ENCODE measurements around the gene PLCB3. TPM values are rescaled to one million over a fixed set of nuclear protein-coding genes. Genes with fewer than 3 reads are reported as not detected.
A peak's percentile ranks its signal among the peaks of the same experiment; 100 is the strongest.

Gene PLCB3
- total RNA-seq, 2 experiments from 2014 or later, result 7.3 to 7.4 TPM

DNA sequence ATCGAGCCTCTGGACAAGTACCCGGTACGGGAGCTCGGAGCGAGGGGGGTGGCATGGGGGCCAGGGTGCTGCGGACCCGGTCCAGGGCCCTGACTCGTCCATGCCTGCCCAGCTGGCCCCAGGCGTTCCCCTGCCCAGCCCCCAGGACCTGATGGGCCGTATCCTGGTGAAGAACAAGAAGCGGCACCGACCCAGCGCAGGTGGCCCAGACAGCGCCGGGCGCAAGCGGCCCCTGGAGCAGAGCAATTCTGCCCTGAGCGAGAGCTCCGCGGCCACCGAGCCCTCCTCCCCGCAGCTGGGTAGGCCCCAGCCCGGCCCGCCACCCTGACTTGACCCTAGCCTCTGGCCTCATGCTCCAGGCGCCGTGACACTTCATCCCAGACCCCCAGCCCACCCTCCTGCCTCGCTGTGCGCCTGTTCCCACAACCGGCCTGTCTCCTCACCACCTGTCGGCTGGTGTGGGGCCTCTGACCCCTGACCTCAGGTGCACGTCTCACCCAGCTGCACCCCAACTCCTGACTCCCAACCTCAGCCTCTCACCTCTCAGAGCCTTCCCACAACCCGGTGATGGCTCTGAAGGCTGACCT, 7.7 kb downstream of the PLCB3 start:
- H3K4me3 Mint-ChIP-seq, result no peak overlapping the region
- no peak overlapping the region for H3K27ac Mint-ChIP-seq
- no peak for DNase-seq

DNA sequence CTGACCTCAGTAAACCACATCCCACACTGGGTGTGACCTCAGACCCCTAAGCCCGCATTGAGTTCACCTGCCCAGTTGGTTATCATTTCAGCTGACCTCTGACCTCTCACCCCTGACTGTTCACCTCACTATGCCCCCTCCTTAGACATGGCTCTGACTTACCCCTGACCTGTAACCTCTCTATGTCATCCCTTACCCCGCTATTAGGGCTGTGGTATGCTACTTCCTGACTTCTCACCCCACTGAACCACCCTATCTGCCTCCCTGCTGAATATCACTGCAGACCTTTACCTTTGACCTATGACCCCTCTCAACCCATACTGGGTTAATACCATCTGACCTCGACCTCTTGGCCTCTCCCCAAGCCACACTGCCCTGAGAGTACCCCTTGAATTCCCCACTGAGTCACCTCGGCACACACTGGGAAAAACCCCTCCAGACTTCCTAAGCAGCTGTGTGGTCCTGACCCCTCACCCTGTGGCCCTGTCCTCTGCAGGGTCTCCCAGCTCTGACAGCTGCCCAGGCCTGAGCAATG, 8.3 kb downstream of the PLCB3 start:
- H3K4me1 Mint-ChIP-seq, result peaks cover 9% of the 10 kb centered on the region
- DNase-seq, result no peak
- peaks cover 9% of the 10 kb centered on the region for H3K36me3 Mint-ChIP-seq
- H3K27me3 Mint-ChIP-seq, result no peaks in the 10 kb centered on the region
- H3K27ac Mint-ChIP-seq, result no peak overlapping the region
- H3K9me3 Mint-ChIP-seq, result no peaks in the 10 kb centered on the region
- H3K4me3 Mint-ChIP-seq, result no peak overlapping the region

More for the DNA sequence above, 7.7 kb downstream of the PLCB3 start:
- H3K9me3 Mint-ChIP-seq, result no peaks in the 10 kb centered on the region
- peaks cover 9% of the 10 kb centered on the region for H3K36me3 Mint-ChIP-seq
- peaks cover 9% of the 10 kb centered on the region for H3K4me1 Mint-ChIP-seq
- H3K27me3 Mint-ChIP-seq, result no peaks in the 10 kb centered on the region

DNA sequence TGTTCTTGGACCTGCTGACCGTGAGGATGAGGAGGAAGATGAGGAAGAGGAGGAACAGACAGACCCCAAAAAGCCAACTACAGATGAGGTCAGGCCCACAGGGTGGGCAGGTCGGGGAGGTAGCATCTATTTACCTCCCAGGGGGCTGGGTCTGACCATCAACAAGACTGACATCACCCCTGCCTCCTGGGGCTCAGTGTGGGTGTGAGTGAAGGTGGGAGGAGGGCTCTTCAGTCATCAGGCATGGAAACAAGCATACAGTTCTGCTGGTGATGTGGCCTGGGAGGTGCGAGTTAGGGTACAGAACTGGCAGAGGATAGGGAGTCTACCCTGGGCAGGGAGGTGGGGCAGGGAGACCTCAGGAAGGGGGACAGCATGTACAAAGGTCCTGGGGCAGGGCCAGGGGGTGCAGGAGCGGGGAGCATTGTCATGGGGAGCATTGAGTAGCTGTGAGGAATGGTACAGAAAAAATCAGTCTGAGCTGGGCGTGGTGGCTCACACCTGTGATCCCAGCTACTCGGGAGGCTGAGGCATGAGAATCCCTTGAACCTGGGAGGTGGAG, 8.9 kb downstream of the PLCB3 start:
- no peak for DNase-seq
- Mint-ChIP-seq H3K4me3 (no peak overlapping the region), H3K9me3 (no peaks in the 10 kb centered on the region), H3K36me3 (peaks cover 9% of the 10 kb centered on the region), H3K27ac (no peak overlapping the region), H3K27me3 (no peaks in the 10 kb centered on the region), H3K4me1 (peaks cover 9% of the 10 kb centered on the region)

DNA sequence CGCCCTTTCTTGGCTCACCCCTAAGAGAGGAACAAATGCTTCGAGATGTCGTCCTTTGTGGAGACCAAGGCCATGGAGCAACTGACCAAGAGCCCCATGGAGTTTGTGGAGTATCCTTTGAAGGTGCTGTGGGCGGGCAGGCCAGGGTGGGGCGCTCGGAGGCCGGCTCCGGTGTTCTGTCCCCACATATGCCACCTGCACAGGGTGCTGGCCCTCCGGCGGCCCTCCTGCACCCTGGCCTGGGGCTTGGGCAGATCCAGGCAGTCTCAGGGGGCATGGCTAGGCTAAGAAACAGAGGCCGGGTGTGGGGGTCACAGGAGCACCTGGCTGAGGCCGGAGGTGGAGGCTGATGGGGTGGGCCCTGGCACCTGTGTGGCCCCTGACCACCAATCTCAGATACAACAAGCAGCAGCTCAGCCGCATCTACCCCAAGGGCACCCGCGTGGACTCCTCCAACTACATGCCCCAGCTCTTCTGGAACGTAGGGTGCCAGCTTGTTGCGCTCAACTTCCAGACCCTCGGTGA, 10.3 kb downstream of the PLCB3 start:
- Mint-ChIP-seq H3K36me3 (peaks cover 11% of the 10 kb centered on the region), H3K27me3 (no peaks in the 10 kb centered on the region), H3K4me3 (no peak overlapping the region), H3K27ac (peak overlapping the region; percentile 34), H3K9me3 (no peaks in the 10 kb centered on the region), H3K4me1 (peaks cover 9% of the 10 kb centered on the region)
- DNase-seq, result no peak

DNA sequence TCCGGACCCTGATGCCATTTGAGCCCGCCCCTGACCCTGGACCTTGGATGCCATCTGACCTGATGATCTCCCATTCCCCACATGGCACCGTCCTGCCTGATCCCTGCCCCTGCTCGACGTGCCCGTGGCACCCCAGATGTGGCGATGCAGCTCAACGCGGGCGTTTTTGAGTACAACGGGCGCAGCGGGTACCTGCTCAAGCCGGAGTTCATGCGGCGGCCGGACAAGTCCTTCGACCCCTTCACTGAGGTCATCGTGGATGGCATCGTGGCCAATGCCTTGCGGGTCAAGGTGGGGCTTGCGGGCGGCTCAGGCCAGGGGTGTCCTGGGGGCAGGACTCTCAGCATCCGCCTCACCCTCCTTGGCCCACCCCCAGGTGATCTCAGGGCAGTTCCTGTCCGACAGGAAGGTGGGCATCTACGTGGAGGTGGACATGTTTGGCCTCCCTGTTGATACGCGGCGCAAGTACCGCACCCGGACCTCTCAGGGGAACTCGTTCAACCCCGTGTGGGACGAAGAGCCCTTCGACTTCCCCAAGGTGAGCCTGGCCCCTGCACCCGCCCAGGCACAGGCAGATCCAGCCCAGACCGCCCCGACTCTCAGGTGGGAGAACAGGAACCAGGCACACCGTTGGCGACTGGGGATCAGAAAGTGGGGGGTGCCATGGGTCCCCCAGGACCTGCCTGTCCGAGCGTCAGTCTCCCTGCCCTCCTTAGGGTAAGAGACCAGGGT, 11.1 kb downstream of the PLCB3 start:
- peaks cover 11% of the 10 kb centered on the region for H3K36me3 Mint-ChIP-seq
- no peaks in the 10 kb centered on the region for H3K27me3 Mint-ChIP-seq
- peaks cover 9% of the 10 kb centered on the region for H3K4me1 Mint-ChIP-seq
- no peak for DNase-seq
- no peak overlapping the region for H3K4me3 Mint-ChIP-seq
- no peaks in the 10 kb centered on the region for H3K9me3 Mint-ChIP-seq
- H3K27ac Mint-ChIP-seq, result peak overlapping the region; percentile 34

DNA sequence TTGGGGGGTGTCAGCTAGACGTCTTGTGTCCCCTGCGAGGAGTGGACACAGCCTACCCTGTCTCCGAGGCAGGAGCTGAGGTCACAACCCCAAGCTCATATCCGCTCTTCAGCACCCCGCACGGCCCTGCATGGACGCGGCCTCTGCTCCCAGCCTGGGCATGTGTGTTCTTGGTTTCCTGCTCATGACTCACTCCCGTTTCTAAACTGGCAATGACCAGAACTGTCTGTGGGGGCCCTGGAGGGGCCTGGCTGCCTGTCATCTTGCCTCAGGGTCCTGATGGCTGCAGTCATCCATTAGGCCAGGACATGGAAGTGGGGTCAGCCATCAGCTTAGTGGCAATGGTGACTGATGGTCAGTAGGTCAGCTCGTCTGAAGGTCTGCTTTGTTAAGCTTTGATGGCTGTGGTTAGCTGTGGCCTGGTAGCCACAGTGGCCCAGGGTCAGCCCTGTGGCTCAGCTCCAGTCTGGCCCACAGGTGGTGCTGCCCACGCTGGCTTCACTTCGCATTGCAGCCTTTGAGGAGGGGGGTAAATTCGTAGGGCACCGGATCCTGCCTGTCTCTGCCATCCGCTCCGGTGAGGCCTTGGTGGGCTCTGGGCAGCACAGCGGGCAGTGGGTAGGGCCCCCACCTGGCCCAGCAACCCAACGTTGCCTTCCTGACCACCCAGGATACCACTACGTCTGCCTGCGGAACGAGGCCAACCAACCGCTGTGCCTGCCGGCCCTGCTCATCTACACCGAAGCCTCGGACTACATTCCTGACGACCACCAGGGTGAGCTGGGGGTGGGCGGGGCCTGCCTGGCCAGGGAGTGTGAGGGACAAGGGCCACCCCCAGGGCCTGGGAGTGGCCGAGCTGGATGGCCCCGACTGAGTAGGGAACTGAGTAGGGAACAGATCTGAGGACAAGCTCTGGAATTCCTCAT, 12.0 kb downstream of the PLCB3 start:
- DNase-seq, result no peak
- Mint-ChIP-seq H3K9me3 (no peaks in the 10 kb centered on the region), H3K36me3 (peaks cover 9% of the 10 kb centered on the region), H3K4me1 (peaks cover 13% of the 10 kb centered on the region), H3K27me3 (no peaks in the 10 kb centered on the region), H3K27ac (no peak overlapping the region), H3K4me3 (no peak overlapping the region)

DNA sequence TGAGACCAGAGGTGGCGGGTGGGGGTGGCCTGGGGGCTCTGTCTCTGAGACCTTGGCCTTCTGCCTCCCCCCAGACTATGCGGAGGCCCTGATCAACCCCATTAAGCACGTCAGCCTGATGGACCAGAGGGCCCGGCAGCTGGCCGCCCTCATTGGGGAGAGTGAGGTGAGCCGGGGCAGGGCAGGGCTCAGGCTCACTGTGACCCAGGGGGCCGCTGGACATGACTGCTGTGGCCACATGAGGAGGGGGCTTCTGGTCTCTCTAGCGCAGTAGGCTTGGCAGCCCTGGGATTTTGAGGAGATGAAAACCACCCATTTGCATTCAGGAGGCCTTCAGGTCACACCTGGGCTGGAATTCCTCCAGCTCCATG, 12.6 kb downstream of the PLCB3 start:
- H3K4me3 Mint-ChIP-seq, result no peak overlapping the region
- DNase-seq, result no peak
- H3K27me3 Mint-ChIP-seq, result no peaks in the 10 kb centered on the region
- no peaks in the 10 kb centered on the region for H3K9me3 Mint-ChIP-seq
- peaks cover 12% of the 10 kb centered on the region for H3K36me3 Mint-ChIP-seq
- H3K4me1 Mint-ChIP-seq, result peaks cover 16% of the 10 kb centered on the region
- no peak overlapping the region for H3K27ac Mint-ChIP-seq

DNA sequence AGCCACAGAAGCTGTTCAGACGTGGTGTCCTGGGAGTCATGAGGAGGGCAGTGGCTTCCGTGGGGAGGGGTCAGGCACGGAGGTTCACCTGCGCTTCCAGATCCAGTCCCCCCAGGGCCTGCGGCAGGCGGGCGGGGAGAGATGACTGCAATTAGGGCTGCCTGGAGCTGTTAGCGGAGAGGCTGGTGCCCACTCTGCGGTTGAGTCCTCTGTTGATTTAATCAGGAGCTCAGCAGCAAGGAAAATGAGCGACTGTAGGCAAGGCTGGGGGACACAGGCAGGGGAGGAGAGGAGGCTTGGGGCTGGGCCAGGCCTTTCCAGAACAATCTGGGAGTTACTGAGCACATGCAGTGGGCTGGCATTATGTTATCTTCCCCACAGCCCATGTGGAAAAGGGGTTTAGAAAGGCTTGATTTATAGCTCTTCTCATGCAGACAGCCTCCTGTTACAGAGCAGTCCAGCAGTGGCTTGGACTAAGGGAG, 13.1 kb downstream of the PLCB3 start:
- Mint-ChIP-seq H3K9me3 (no peaks in the 10 kb centered on the region), H3K4me1 (peaks cover 18% of the 10 kb centered on the region), H3K27ac (no peak overlapping the region), H3K4me3 (no peak overlapping the region), H3K27me3 (no peaks in the 10 kb centered on the region), H3K36me3 (peaks cover 12% of the 10 kb centered on the region)
- DNase-seq, result no peak

DNA sequence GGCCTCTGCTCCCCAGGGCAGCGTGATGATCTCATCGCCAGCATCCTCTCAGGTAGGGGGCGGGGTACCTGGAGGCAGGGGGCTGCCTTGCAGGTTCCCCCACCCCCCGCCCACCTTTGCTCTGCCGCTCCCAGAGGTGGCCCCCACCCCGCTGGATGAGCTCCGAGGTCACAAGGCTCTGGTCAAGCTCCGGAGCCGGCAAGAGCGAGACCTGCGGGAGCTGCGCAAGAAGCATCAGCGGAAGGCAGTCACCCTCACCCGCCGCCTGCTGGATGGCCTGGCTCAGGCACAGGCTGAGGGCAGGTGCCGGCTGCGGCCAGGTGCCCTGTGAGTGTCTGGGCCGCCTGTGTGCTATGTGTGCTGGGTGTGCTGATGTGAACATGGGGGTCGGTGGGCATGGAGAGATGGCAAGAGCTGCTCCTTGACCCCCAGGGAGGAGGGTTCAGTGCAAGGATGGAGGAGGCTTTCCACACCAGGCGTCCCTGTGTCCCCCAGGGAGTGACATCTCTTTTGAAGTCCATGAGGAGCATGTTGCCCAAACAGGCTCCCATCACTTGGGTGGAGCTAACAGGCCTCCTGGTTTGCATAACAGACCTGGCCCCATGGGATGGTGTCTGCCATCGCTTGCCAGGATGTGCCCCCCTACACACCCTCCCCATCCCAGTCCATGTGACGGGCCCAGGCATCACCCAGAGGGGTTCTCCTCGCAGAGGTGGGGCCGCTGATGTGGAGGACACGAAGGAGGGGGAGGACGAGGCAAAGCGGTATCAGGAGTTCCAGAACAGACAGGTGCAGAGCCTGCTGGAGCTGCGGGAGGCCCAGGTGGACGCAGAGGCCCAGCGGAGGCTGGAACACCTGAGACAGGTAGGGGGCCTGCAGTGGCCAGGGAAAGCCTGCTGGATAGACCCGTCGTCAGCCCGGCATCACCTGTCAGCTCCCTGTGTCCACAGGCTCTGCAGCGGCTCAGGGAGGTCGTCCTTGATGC, 14.1 kb downstream of the PLCB3 start:
- Mint-ChIP-seq H3K4me1 (peaks cover 9% of the 10 kb centered on the region), H3K27ac (no peak overlapping the region), H3K27me3 (no peaks in the 10 kb centered on the region), H3K4me3 (no peak overlapping the region), H3K9me3 (no peaks in the 10 kb centered on the region), H3K36me3 (peaks cover 11% of the 10 kb centered on the region)
- DNase-seq, result no peak

DNA sequence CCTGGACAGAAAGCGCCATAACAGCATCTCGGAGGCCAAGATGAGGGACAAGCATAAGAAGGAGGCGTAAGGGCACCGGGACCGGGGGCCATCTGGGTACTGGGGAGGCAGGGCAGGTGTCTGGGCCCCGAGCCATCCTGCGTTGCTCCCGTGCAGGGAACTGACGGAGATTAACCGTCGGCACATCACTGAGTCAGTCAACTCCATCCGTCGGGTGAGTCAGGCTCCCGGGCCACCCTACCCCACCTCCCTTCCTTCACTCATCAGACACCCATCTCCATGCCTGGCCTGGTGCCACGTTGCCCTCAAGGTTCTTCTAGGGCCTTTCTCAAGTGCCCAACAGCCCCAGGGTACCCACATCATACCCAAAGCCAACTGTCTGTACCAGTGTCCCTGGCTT, 15.0 kb downstream of the PLCB3 start:
- DNase-seq, result no peak
- Mint-ChIP-seq H3K27ac (no peak overlapping the region), H3K4me3 (no peak overlapping the region), H3K27me3 (no peaks in the 10 kb centered on the region), H3K9me3 (no peaks in the 10 kb centered on the region), H3K4me1 (peaks cover 9% of the 10 kb centered on the region), H3K36me3 (peaks cover 11% of the 10 kb centered on the region)

DNA sequence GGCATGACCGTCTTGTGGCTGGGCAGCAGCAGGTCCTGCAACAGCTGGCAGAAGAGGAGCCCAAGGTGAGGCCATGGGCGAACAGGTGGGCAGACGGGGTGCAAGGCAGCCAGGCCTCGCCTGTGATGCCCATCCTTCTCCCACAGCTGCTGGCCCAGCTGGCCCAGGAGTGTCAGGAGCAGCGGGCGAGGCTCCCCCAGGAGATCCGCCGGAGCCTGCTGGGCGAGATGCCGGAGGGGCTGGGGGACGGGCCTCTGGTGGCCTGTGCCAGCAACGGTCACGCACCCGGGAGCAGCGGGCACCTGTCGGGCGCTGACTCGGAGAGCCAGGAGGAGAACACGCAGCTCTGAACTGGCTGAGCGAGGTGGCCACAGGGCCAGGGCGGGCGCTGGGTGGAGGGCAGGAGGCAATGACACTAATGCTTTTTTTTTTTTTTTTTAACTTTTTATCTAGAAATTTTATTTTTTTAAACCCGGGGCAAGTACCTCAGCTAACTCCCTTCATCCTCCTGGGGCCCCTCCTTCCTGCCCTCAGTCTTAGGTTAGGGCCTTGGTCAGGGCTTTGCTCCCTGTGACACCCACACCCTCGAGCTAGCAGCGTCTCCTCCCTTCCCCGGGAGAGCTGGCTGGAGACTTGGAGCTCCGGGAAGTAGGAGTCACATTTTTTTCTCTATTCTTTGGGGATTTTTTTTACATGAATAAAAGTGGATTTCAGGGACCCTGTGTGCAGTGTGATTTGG, 16.0 kb downstream of the PLCB3 start:
- peak overlapping the region; percentile 95 for H3K4me3 Mint-ChIP-seq
- peaks cover 14% of the 10 kb centered on the region for H3K4me1 Mint-ChIP-seq
- H3K27me3 Mint-ChIP-seq, result no peaks in the 10 kb centered on the region
- H3K9me3 Mint-ChIP-seq, result no peaks in the 10 kb centered on the region
- peaks cover 14% of the 10 kb centered on the region for H3K36me3 Mint-ChIP-seq
- H3K27ac Mint-ChIP-seq, result no peak overlapping the region
- DNase-seq, result no peak

DNA sequence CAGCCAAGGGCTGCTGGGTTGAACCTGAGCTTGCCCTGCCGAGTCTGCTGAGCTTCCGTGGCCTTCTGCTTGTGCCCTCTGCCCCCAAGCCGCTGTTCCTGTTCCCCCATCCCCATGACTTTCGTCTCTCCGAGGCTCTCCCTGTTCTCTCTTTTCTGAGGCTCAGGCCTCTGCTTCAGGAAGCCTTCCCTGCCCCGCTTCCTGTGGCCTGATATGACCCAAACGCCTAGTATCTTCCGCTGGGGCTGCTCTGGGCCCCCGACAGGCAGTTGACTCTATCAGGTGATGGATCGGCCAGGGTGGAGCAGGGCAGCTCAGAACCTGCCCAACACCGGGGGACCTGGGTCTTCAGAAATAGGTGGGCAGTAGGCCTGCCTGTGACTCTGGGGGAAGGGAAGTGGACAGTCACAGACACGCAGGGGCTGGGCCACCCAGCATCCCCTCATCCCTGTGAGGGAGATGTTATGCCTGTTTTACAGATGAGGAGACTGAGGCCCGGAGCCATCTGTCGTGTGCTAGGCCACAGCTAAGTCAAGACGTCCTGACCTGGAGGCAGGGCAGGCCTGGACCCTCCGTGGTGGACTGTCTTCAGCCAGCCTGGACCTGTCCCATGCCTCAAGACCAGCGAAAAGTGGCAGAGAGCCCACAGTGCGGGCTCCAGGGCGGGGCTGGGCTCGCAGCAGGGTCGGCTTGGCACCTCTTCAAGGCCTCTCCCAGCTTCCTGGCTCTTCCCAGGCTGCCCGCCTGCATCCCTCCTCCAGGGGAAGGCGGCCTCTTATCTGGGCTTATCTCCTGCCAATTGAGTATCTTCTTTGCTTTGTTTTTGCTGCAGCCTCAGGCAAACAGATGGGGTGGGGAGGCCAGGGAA, 16.9 kb downstream of the PLCB3 start:
- H3K4me1 Mint-ChIP-seq, result peaks cover 15% of the 10 kb centered on the region
- peak overlapping the region; percentile 91 for H3K27ac Mint-ChIP-seq
- peak overlapping the region; percentile 95 for H3K4me3 Mint-ChIP-seq
- DNase-seq, result no peak
- no peaks in the 10 kb centered on the region for H3K9me3 Mint-ChIP-seq
- H3K27me3 Mint-ChIP-seq, result no peaks in the 10 kb centered on the region
- H3K36me3 Mint-ChIP-seq, result peaks cover 14% of the 10 kb centered on the region
